ENCODE data around the gene GADL1. TPM values are rescaled to one million over a fixed set of nuclear protein-coding genes. Genes with fewer than 3 reads are reported as not detected.
A peak's percentile ranks its signal among the peaks of the same experiment; 100 is the strongest.

The GADL1 gene
- polyA plus RNA-seq, 3 donors: not detected

DNA sequence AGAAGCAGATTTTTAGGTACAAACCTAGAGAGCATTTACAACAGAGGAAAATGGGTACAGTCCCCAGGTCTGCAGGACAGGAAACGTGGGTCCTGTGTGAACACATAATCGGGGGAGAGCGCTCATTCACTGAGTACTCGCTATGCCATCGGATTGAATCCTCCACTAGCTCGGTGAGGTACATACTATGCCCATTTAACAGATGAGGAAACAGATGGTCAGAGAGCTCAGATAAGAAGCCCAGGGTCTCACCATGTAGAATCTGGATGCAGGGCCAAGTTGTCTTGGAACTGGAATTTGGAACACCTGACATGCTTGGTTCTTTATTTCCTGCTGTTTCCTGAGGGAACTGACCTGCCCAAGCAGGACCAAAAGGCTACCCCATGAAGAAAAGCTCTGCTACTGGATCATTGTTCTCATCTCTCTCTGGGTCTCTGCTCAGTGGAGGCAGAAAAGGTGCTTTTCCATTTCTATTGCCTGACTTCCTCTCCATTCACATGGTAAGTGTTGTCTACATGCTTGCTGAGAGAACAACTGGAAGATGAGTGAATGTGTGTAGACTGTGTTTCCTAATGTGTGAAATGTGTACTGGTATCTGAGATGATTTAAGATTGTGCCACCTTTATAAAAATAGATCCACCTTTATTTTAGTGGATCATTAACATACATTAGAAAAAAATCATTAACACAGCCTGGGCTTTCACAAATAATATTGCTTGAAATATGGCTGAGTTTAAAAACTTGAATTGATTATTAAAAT lies 199.0 kb downstream of the GADL1 start:
- intact Hi-C loops (cut with micrococcal nuclease): loop anchor here (10.0 kb wide), 1 partner anchor 681 kb away; no protein-coding TSS in a partner anchor
- H3K4me3 Mint-ChIP-seq: no peak overlapping the region

DNA sequence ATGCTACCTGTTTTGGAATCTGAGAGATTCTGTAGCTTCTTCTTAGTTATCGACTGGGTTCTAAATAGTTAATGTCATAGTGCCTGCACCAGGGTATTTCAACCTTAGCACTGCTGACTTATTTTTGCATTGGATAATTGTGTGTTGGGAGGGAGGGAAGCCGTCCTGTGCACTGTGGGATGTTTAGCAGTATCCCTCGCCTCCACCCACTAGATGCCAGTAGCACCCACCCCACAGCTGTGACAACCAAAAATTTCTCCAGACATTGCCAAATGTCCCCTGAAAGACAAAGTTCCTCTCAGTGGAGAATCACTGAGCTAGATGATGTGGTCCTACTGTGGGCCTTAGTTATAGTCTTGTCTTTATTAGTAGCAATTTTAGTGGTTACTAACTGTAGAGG lies 199.8 kb downstream of the GADL1 start:
- no peaks in the 10 kb centered on the region for H3K9me3 ChIP-seq (replicated peaks in 1 of 2; ENCODE audit: control insufficient read depth in 1 of 2, insufficient read depth in 1 of 2, low read length in 2 of 2)
- H3K36me3 ChIP-seq (replicated peaks in 1 of 2; ENCODE audit: control insufficient read depth in 1 of 2, insufficient read depth in 2 of 2, low read length in 2 of 2): peaks cover 64 to 94% of the 10 kb centered on the region in 2 donors
- intact Hi-C loops (cut with micrococcal nuclease): loop anchor here (10.0 kb wide), 1 partner anchor 680 kb away; no protein-coding TSS in a partner anchor
- no peaks in the 10 kb centered on the region for H3K27me3 ChIP-seq (ENCODE audit: control insufficient read depth in 2 of 2, insufficient read depth in 2 of 2, low read length in 2 of 2)
- H3K27ac Mint-ChIP-seq: no peak overlapping the region
- no peak overlapping the region for H3K4me2 ChIP-seq (replicated peaks; ENCODE audit: extremely low read depth, low read length, poor library complexity, severe bottlenecking)
- H3K27me3 Mint-ChIP-seq (ENCODE audit: low read depth in 3 of 3): no peaks in the 10 kb centered on the region
- no peak overlapping the region for H3K27ac ChIP-seq (ENCODE audit: low read depth in 1 of 2, low read length in 2 of 2)
- H3K4me1 Mint-ChIP-seq: peaks cover 18% of the 10 kb centered on the region
- no peak overlapping the region for H2AFZ ChIP-seq (ENCODE audit: insufficient read depth, low read depth, low read length, poor library complexity, severe bottlenecking)
- H3K4me3 ChIP-seq (replicated peaks in 1 of 3; ENCODE audit: low read depth in 2 of 3, low read length in 3 of 3): no peak overlapping the region
- H3K79me2 ChIP-seq (ENCODE audit: insufficient read depth, low read length): no peaks in the 10 kb centered on the region
- H3K4me1 ChIP-seq (ENCODE audit: control insufficient read depth in 1 of 2, insufficient read depth in 2 of 2, low read length in 2 of 2): no peaks in the 10 kb centered on the region
- H3K4me3 Mint-ChIP-seq: no peak overlapping the region
- peaks cover 89% of the 10 kb centered on the region for H4K20me1 ChIP-seq (ENCODE audit: insufficient read depth, low read length)
- peaks cover 79 to 86% of the 10 kb centered on the region in 2 donors for H3K36me3 Mint-ChIP-seq
- no peak for DNase-seq
- H3K9me3 Mint-ChIP-seq: no peaks in the 10 kb centered on the region
- TF ChIP-seq, protein P1, sequence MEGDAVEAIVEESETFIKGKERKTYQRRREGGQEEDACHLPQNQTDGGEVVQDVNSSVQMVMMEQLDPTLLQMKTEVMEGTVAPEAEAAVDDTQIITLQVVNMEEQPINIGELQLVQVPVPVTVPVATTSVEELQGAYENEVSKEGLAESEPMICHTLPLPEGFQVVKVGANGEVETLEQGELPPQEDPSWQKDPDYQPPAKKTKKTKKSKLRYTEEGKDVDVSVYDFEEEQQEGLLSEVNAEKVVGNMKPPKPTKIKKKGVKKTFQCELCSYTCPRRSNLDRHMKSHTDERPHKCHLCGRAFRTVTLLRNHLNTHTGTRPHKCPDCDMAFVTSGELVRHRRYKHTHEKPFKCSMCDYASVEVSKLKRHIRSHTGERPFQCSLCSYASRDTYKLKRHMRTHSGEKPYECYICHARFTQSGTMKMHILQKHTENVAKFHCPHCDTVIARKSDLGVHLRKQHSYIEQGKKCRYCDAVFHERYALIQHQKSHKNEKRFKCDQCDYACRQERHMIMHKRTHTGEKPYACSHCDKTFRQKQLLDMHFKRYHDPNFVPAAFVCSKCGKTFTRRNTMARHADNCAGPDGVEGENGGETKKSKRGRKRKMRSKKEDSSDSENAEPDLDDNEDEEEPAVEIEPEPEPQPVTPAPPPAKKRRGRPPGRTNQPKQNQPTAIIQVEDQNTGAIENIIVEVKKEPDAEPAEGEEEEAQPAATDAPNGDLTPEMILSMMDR (IDR thresholded peaks at IDR 0.05): no peak
- H3K9ac ChIP-seq (ENCODE audit: insufficient read depth, low read length, poor library complexity, severe bottlenecking): no peak overlapping the region
- 83% methylated on average over 1 of the region's 3 CpGs for WGBS (ENCODE audit: insufficient coverage)

More for the DNA sequence above, 199.0 kb downstream of the GADL1 start:
- Mint-ChIP-seq H3K4me1 (peaks cover 17% of the 10 kb centered on the region), H3K9me3 (no peaks in the 10 kb centered on the region), H3K27me3 (ENCODE audit: low read depth in 3 of 3) (no peaks in the 10 kb centered on the region), H3K36me3 (peaks cover 71 to 78% of the 10 kb centered on the region in 2 donors), H3K27ac (peak overlapping the region in 1 of 7 donors; percentile 11)
- Histone ChIP-seq H3K9me3 (replicated peaks in 1 of 2; ENCODE audit: control insufficient read depth in 1 of 2, insufficient read depth in 1 of 2, low read length in 2 of 2) (no peaks in the 10 kb centered on the region), H3K4me2 (replicated peaks; ENCODE audit: extremely low read depth, low read length, poor library complexity, severe bottlenecking) (no peak overlapping the region), H3K9ac (ENCODE audit: insufficient read depth, low read length, poor library complexity, severe bottlenecking) (no peak overlapping the region), H3K4me3 (replicated peaks in 1 of 3; ENCODE audit: low read depth in 2 of 3, low read length in 3 of 3) (no peak overlapping the region), H3K79me2 (ENCODE audit: insufficient read depth, low read length) (no peaks in the 10 kb centered on the region), H3K36me3 (replicated peaks in 1 of 2; ENCODE audit: control insufficient read depth in 1 of 2, insufficient read depth in 2 of 2, low read length in 2 of 2) (peaks cover 56 to 86% of the 10 kb centered on the region in 2 donors), H2AFZ (ENCODE audit: insufficient read depth, low read depth, low read length, poor library complexity, severe bottlenecking) (no peak overlapping the region), H4K20me1 (ENCODE audit: insufficient read depth, low read length) (peaks cover 84% of the 10 kb centered on the region), H3K4me1 (ENCODE audit: control insufficient read depth in 1 of 2, insufficient read depth in 2 of 2, low read length in 2 of 2) (no peaks in the 10 kb centered on the region), H3K27me3 (ENCODE audit: control insufficient read depth in 2 of 2, insufficient read depth in 2 of 2, low read length in 2 of 2) (no peaks in the 10 kb centered on the region), H3K27ac (ENCODE audit: low read depth in 1 of 2, low read length in 2 of 2) (no peak overlapping the region)
- no peak for DNase-seq
- 96% methylated on average over 6 of the region's 6 CpGs for WGBS (ENCODE audit: insufficient coverage)
- TF ChIP-seq, protein P1 (IDR thresholded peaks at IDR 0.05): no peak

Measured in CD14-positive monocyte (primary cell).